HCT116 (cell line): ENCODE data around the gene FXYD2. TPM values are rescaled to one million over a fixed set of nuclear protein-coding genes. Genes with fewer than 3 reads are reported as not detected.

Experiments used
- ATAC-seq: fragments of 200-7000 bp; cut with Tn5 transposase; 2 replicates; pipeline ENCODE4 v1.9.1; 2020; ENCODE audit warnings: mild to moderate bottlenecking, moderate library complexity
- BruUV-seq: library from RNA; stranded (reverse); fragments of 400-500 nt; replicated peaks from 2 replicates; lab custom pipeline; 2021; lab: Mats Ljungman, UMichigan
- CTCF ChIA-PET: fragments of 300-600 bp; sonication (Branson Sonifier 250); formaldehyde crosslinking; loops from one replicate; lab custom pipeline; 2021; ENCODE audit warnings: antibody characterized with exemption; lab: Charles Lee
- POLR2A ChIA-PET: fragments of 300-600, 350-600 bp; sonication (Branson Sonifier 250); formaldehyde crosslinking; loops from one replicate; lab custom pipeline; 2021; ENCODE audit warnings: antibody characterized with exemption; lab: Charles Lee
- RAD21 ChIA-PET, 2 experiments: fragments of 300-600 bp; sonication (Branson Sonifier 250); formaldehyde crosslinking; loops; one replicate each; lab custom pipeline; 2023; ENCODE audit warnings: low total read pairs in 2 of 2; ENCODE audit not compliant: uncharacterized antibody in 2 of 2, unreplicated experiment in 2 of 2, low non-redundant PET in 1 of 2; lab: Charles Lee
- DNase-seq: peaks from one replicate; pipeline ENCODE4 v3.0.0-alpha.2; 2010; ENCODE audit warnings: low read depth, low spot score
- H2AFZ ChIP-seq: fragments of 200-600 bp; shearing (Covaris generic), sonication (generic); 2 replicates; pipeline ENCODE4 v1.6.1; 2017; ENCODE audit warnings: low read depth, mixed run types, mixed read lengths, antibody characterized with exemption, low read length; ENCODE audit not compliant: poor library complexity, severe bottlenecking
- H3K27ac ChIP-seq: 2 replicates; pipeline ENCODE4 v1.5.1; 2012; ENCODE audit warnings: low read depth, low read length
- H3K27me3 ChIP-seq: fragments of 200-600 bp; sonication (generic); 2 replicates; pipeline ENCODE4 v1.6.1; 2016; ENCODE audit warnings: mixed run types, low read length, mixed read lengths; ENCODE audit not compliant: insufficient read depth
- H3K36me3 ChIP-seq, 2 experiments: fragments of 200-500 bp in 1 of 2; fragments of 200-600 bp in 1 of 2; sonication (Bioruptor generic) in 1 of 2; sonication (generic) in 1 of 2; 2 replicates each; pipeline versions ENCODE4 v1.5.1 to v1.6.1; 2014 to 2016; ENCODE audit warnings: low read length in 2 of 2, inconsistent platforms in 1 of 2, mixed read lengths in 1 of 2, mixed run types in 1 of 2; ENCODE audit not compliant: insufficient read depth in 2 of 2, control insufficient read depth in 1 of 2
- H3K4me1 ChIP-seq, 2 experiments: fragments of 200-600 bp in 1 of 2; sonication (generic) in 1 of 2; 2 replicates each; pipeline versions ENCODE4 v1.5.1 to v1.6.1; 2012 to 2017; ENCODE audit warnings: low read length in 2 of 2, inconsistent platforms in 1 of 2, mild to moderate bottlenecking in 1 of 2, mixed read lengths in 1 of 2, mixed run types in 1 of 2, moderate library complexity in 1 of 2; ENCODE audit not compliant: insufficient read depth in 2 of 2, control insufficient read depth in 1 of 2
- H3K4me2 ChIP-seq: fragments of 200-600 bp; sonication (generic); 2 replicates; pipeline ENCODE4 v1.6.1; 2017; ENCODE audit warnings: mixed run types, low read length, mixed read lengths
- H3K4me3 ChIP-seq, 2 experiments: fragments of 200-600 bp in 1 of 2; sonication (generic) in 1 of 2; replicated peaks in 1 of 2; 2 replicates each; pipeline ENCODE4 v1.5.1; 2011 to 2016; ENCODE audit warnings: low read length in 2 of 2, control low read depth in 1 of 2, low read depth in 1 of 2, mild to moderate bottlenecking in 1 of 2, mixed read lengths in 1 of 2, mixed run types in 1 of 2
- H3K79me2 ChIP-seq: fragments of 200-600 bp; sonication (generic); 2 replicates; pipeline ENCODE4 v1.6.1; 2017; ENCODE audit warnings: mild to moderate bottlenecking, mixed run types, low read length, moderate library complexity, mixed read lengths; ENCODE audit not compliant: insufficient read depth
- H3K9ac ChIP-seq: fragments of 200-600 bp; sonication (generic); 2 replicates; pipeline ENCODE4 v1.6.1; 2016; ENCODE audit warnings: low read length, mixed read lengths
- H3K9me2 ChIP-seq: fragments of 200-600 bp; sonication (generic), shearing (Covaris generic); 2 replicates; pipeline ENCODE4 v1.6.1; 2017; ENCODE audit warnings: mixed run types, mild to moderate bottlenecking, moderate library complexity; ENCODE audit not compliant: insufficient read depth
- H3K9me3 ChIP-seq, 2 experiments: fragments of 200-500 bp in 1 of 2; fragments of 200-600 bp in 1 of 2; sonication (Bioruptor generic) in 1 of 2; sonication (generic) in 1 of 2; 2 replicates each; pipeline ENCODE4 v1.6.1; 2014 to 2017; ENCODE audit warnings: low read length in 2 of 2, mixed read lengths in 2 of 2, inconsistent platforms in 1 of 2, low read depth in 1 of 2, mild to moderate bottlenecking in 1 of 2, mixed run types in 1 of 2, moderate library complexity in 1 of 2; ENCODE audit not compliant: control insufficient read depth in 1 of 2, insufficient read depth in 1 of 2
- H4K20me1 ChIP-seq: fragments of 200-600 bp; sonication (generic), shearing (Covaris generic); 2 replicates; pipeline ENCODE4 v1.6.1; 2017; ENCODE audit warnings: mixed run types, mild to moderate bottlenecking, moderate library complexity; ENCODE audit not compliant: insufficient read depth
- ATF3 ChIP-seq: IDR thresholded peaks from 2 replicates; pipeline ENCODE4 v1.6.1; 2012
- EGR1 ChIP-seq: IDR thresholded peaks from 2 replicates; pipeline ENCODE4 v1.6.1; 2012; ENCODE audit warnings: low read depth
- ELF1 ChIP-seq: IDR thresholded peaks from 2 replicates; pipeline ENCODE4 v1.6.1; 2012; ENCODE audit warnings: low read depth, borderline replicate concordance
- EZH2 ChIP-seq: fragments of 200-600 bp; sonication (generic); IDR thresholded peaks from 2 replicates; pipeline ENCODE4 v1.6.1; 2017; ENCODE audit warnings: antibody characterized with exemption, mixed run types
- EZH2phosphoT487 ChIP-seq: fragments of 200-600 bp; IDR thresholded peaks from 2 replicates; pipeline ENCODE4 v1.6.1; 2018; ENCODE audit warnings: antibody characterized with exemption, borderline replicate concordance
- FOSL1 ChIP-seq: IDR thresholded peaks from 2 replicates; pipeline ENCODE4 v1.6.1; 2012; ENCODE audit warnings: low read depth
- JUND ChIP-seq: IDR thresholded peaks from 2 replicates; pipeline ENCODE4 v1.6.1; 2012
- POLR2AphosphoS5 ChIP-seq: IDR thresholded peaks from 2 replicates; pipeline ENCODE4 v1.6.1; 2011; ENCODE audit warnings: mild to moderate bottlenecking, low read depth, low read length, moderate library complexity
- RAD21 ChIP-seq: IDR thresholded peaks from 2 replicates; pipeline ENCODE4 v1.6.1; 2012; ENCODE audit warnings: low read depth, mild to moderate bottlenecking
- REST ChIP-seq: IDR thresholded peaks from 2 replicates; pipeline ENCODE4 v1.6.1; 2012; ENCODE audit warnings: low read depth
- SIN3A ChIP-seq: IDR thresholded peaks from 2 replicates; pipeline ENCODE4 v1.6.1; 2012; ENCODE audit warnings: low read depth
- SP1 ChIP-seq: IDR thresholded peaks from 2 replicates; pipeline ENCODE4 v1.6.1; 2012; ENCODE audit warnings: low read depth
- SRF ChIP-seq: IDR thresholded peaks from 2 replicates; pipeline ENCODE4 v1.6.1; 2012; ENCODE audit warnings: low read depth
- TCF7L2 ChIP-seq: IDR thresholded peaks from 2 replicates; pipeline ENCODE4 v1.7.0; 2011; ENCODE audit warnings: borderline replicate concordance, inconsistent platforms; ENCODE audit not compliant: insufficient read depth, insufficient read length; ENCODE audit errors: extremely low read depth
- YY1 ChIP-seq: IDR thresholded peaks from 2 replicates; pipeline ENCODE4 v1.6.1; 2011; ENCODE audit warnings: low read length, low read depth, moderate library complexity, mild to moderate bottlenecking; ENCODE audit not compliant: insufficient replicate concordance; ENCODE audit errors: extremely low read depth
- ZBTB33 ChIP-seq: IDR thresholded peaks from 2 replicates; pipeline ENCODE4 v1.6.1; 2011; ENCODE audit warnings: mild to moderate bottlenecking, low read length, moderate library complexity; ENCODE audit not compliant: insufficient replicate concordance; ENCODE audit errors: extremely low read depth
- ZFX ChIP-seq: fragments of 450-650 bp; IDR thresholded peaks from 2 replicates; pipeline ENCODE4 v1.6.1; 2017
- ZNF274 ChIP-seq: fragments of 200-500 bp; sonication (Bioruptor generic); IDR thresholded peaks from 2 replicates; pipeline ENCODE4 v1.6.1; 2014; ENCODE audit warnings: mild to moderate bottlenecking, low read depth, low read length, inconsistent platforms
- intact Hi-C: fragments of 100-400 bp; cut with micrococcal nuclease; formaldehyde crosslinking; loops from 2 replicates; pipeline ENCODE4 v1.10.0; 2022
- total RNA-seq: library from RNA; stranded (reverse); gene quantifications from one replicate; pipeline ENCODE4 v1.2.1, GENCODE V29; 2021; ENCODE audit not compliant: unreplicated experiment
- TF ChIP-seq, protein P1 (sequence below), 3 experiments: fragments of 200-600 bp in 1 of 3; sonication (generic) in 1 of 3; IDR thresholded peaks in 2 of 3; conservative IDR thresholded peaks in 1 of 3; 2 replicates each; pipeline ENCODE4 v1.5.1; 2012 to 2017; ENCODE audit warnings: low read depth in 2 of 3, low read length in 2 of 3, antibody characterized with exemption in 1 of 3, borderline replicate concordance in 1 of 3, control low read depth in 1 of 3, mild to moderate bottlenecking in 1 of 3, mixed read lengths in 1 of 3, mixed run types in 1 of 3, moderate library complexity in 1 of 3; ENCODE audit not compliant: insufficient read depth in 1 of 3
- TF ChIP-seq, protein P2 (sequence below): IDR thresholded peaks from 2 replicates; pipeline ENCODE4 v1.6.1; 2012

FXYD2 gene
- total RNA-seq, 1 experiment from 2014 or later: 0.52 TPM

DNA sequence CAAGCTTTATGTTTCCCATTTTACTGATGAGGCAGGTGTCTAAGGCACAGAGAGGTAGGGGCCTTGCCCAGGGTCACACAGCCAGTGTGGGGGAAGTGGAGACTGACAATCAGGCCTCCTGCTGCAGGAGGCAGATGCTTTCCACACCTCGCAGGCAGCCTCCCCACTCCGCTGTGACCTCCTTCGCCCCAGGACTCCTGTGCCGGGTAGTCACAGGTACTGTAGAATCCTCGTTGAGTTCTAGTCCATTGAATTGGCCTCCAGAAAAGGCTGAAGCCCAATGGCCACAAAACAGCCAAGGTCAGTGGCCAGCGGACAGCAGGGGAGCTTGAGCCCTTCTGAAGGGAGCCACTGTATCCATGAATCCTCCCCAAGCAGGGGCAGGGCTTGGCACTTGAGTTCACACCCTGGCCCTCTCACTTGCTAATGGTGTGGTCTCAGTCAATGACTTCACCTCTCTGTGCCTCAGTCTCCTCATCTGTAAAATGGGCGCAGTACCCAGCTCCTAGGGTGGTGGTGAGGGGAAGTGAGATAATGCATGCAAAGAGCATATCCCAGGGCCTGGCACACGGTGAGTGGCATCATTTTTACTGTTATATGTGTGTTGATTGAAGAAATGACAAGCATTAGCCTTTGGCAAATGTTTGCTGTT, 1.1 kb upstream of the FXYD2 start:
- Histone ChIP-seq H3K9me2 (no peaks in the 10 kb centered on the region), H3K27me3 (no peaks in the 10 kb centered on the region), H2AFZ (no peak overlapping the region), H3K36me3 (no peaks in the 10 kb centered on the region), H3K9ac (no peak overlapping the region), H3K4me3 (no peak overlapping the region), H3K79me2 (no peaks in the 10 kb centered on the region), H4K20me1 (no peaks in the 10 kb centered on the region), H3K27ac (no peak overlapping the region), H3K4me2 (no peak overlapping the region), H3K9me3 (no peaks in the 10 kb centered on the region), H3K4me1 (peaks cover 7 to 20% of the 10 kb centered on the region in 2 experiments; a peak in 3 of 4 replicates)
- DNase-seq: no peak
- ATAC-seq: no peak
- POLR2A ChIA-PET: no interaction called here
- CTCF ChIA-PET: interaction anchor here (1.4 to 3.8 kb wide), 3 partner anchors 8 to 228 kb away, joined by 3 to 23 read pairs (median 9); no protein-coding TSS in a partner anchor
- TF ChIP-seq EZH2phosphoT487: no peak
- no peak for TF ChIP-seq POLR2AphosphoS5
- TF ChIP-seq, protein P1, sequence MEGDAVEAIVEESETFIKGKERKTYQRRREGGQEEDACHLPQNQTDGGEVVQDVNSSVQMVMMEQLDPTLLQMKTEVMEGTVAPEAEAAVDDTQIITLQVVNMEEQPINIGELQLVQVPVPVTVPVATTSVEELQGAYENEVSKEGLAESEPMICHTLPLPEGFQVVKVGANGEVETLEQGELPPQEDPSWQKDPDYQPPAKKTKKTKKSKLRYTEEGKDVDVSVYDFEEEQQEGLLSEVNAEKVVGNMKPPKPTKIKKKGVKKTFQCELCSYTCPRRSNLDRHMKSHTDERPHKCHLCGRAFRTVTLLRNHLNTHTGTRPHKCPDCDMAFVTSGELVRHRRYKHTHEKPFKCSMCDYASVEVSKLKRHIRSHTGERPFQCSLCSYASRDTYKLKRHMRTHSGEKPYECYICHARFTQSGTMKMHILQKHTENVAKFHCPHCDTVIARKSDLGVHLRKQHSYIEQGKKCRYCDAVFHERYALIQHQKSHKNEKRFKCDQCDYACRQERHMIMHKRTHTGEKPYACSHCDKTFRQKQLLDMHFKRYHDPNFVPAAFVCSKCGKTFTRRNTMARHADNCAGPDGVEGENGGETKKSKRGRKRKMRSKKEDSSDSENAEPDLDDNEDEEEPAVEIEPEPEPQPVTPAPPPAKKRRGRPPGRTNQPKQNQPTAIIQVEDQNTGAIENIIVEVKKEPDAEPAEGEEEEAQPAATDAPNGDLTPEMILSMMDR (IDR thresholded peaks at IDR 0.05 in 2 of 3, conservative IDR thresholded peaks at IDR 0.05 in 1 of 3; ENCODE audit: borderline replicate concordance in 1 of 3, insufficient read depth in 1 of 3, low read depth in 2 of 3, low read length in 2 of 3): no peak
- no peak for TF ChIP-seq SIN3A
- TF ChIP-seq, protein P2, sequence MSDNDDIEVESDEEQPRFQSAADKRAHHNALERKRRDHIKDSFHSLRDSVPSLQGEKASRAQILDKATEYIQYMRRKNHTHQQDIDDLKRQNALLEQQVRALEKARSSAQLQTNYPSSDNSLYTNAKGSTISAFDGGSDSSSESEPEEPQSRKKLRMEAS: no peak
- no peak for TF ChIP-seq EZH2
- no peak for TF ChIP-seq TCF7L2
- TF ChIP-seq SP1: no peak
- no peak for TF ChIP-seq ZNF274
- TF ChIP-seq RAD21: no peak
- TF ChIP-seq REST: no peak
- no peak for TF ChIP-seq ELF1
- no peak for TF ChIP-seq ZBTB33
- TF ChIP-seq ATF3: no peak
- no peak for TF ChIP-seq EGR1
- TF ChIP-seq JUND: no peak
- no peak for TF ChIP-seq ZFX
- no peak for TF ChIP-seq YY1
- TF ChIP-seq SRF: no peak
- no peak for TF ChIP-seq FOSL1
- RAD21 ChIA-PET: interaction anchor here in 1 of 2 experiments (0.6 kb wide), 1 partner anchor 401 kb away, joined by 3 read pairs; no protein-coding TSS in a partner anchor
- no TSS peak for BruUV-seq
- intact Hi-C loops: no loop called here
